A549 (cell line): ENCODE results near the gene CDH5. TPM values are rescaled to one million over a fixed set of nuclear protein-coding genes. Genes with fewer than 3 reads are reported as not detected.

Experiments used
- ATAC-seq, 2 experiments: fragments of 200-7000 bp in 1 of 2; fragments of >200 bp in 1 of 2; cut with Nextera tagmentation in 1 of 2; cut with Tn5 transposase in 1 of 2; 3 replicates each; pipeline versions ENCODE4 v1.8.0 to v1.9.1; 2018 to 2020; ENCODE audit warnings: mild to moderate bottlenecking in 1 of 2, moderate library complexity in 1 of 2
- CTCF ChIA-PET: fragments of 300-600 bp; sonication (Branson Sonifier 250); formaldehyde crosslinking; extraction: SDS; loops from one replicate; lab custom pipeline; 2021; ENCODE audit warnings: antibody characterized with exemption, inconsistent platforms; lab: Yijun Ruan, JAX
- POLR2A ChIA-PET: fragments of 350-600 bp; formaldehyde crosslinking; extraction: SDS; loops from one replicate; lab custom pipeline; 2021; ENCODE audit warnings: antibody characterized with exemption, inconsistent platforms; lab: Yijun Ruan, JAX
- DNase-seq, 2 experiments: peaks; one replicate each; pipeline versions ENCODE4 v3.0.0 to v3.0.0-alpha.2; 2011 to 2016; ENCODE audit warnings: low read depth in 1 of 2, low spot score in 1 of 2
- FAIRE-seq: peaks from 2 replicates; lab custom pipeline; 2011; peaks lifted over from hg19 to GRCh38; lab: Jason Lieb, UNC
- H3K27ac ChIP-seq, 2 experiments: fragments of >200 bp; sonication (Bioruptor Twin); formaldehyde crosslinking; 3 replicates each; pipeline ENCODE4 v1.5.1; 2016 to 2017
- H3K4me1 ChIP-seq: fragments of >200 bp; sonication (Bioruptor Twin); formaldehyde crosslinking; 3 replicates; pipeline ENCODE4 v1.6.1; 2016
- H3K4me2 ChIP-seq: fragments of >200 bp; sonication (Bioruptor Twin); formaldehyde crosslinking; 3 replicates; pipeline ENCODE4 v1.6.1; 2016
- H3K4me3 ChIP-seq: fragments of >200 bp; sonication (Bioruptor Twin); formaldehyde crosslinking; 3 replicates; pipeline ENCODE4 v1.5.1; 2016
- H3K9me3 ChIP-seq: fragments of >200 bp; sonication (Bioruptor Twin); formaldehyde crosslinking; 3 replicates; pipeline ENCODE4 v1.6.1; 2016
- CBX2 ChIP-seq: fragments of 200-600 bp; sonication (generic); IDR thresholded peaks from 2 replicates; pipeline ENCODE4 v1.6.1; 2016; ENCODE audit warnings: low read depth, mild to moderate bottlenecking, borderline replicate concordance
- CHD2 ChIP-seq: fragments of 150-350 bp; IDR thresholded peaks from 2 replicates; pipeline ENCODE4 v1.6.1; 2014; ENCODE audit warnings: low read length; ENCODE audit not compliant: partially characterized antibody
- CHD4 ChIP-seq: fragments of 200-600 bp; sonication (generic); IDR thresholded peaks from 2 replicates; pipeline ENCODE4 v1.6.1; 2016; ENCODE audit warnings: antibody characterized with exemption, mild to moderate bottlenecking, borderline replicate concordance
- E2F6 ChIP-seq: IDR thresholded peaks from 2 replicates; pipeline ENCODE4 v1.6.1; 2012; ENCODE audit warnings: low read depth, borderline replicate concordance
- EHF ChIP-seq: fragments of 250-450 bp; sonication (Bioruptor Pico); IDR thresholded peaks from 2 replicates; pipeline ENCODE4 v1.5.0; 2020; ENCODE audit warnings: mild to moderate bottlenecking
- ELK1 ChIP-seq: fragments of 150-350 bp; IDR thresholded peaks from 2 replicates; pipeline ENCODE4 v1.6.1; 2014; ENCODE audit warnings: low read depth, mild to moderate bottlenecking, low read length
- FOSB ChIP-seq: fragments of 250-450 bp; sonication (Bioruptor Pico); IDR thresholded peaks from 2 replicates; pipeline ENCODE4 v1.5.0; 2020; ENCODE audit warnings: mild to moderate bottlenecking, moderate library complexity
- HDAC2 ChIP-seq: fragments of 200-600 bp; sonication (generic); IDR thresholded peaks from 2 replicates; pipeline ENCODE4 v1.6.1; 2016
- HEYL ChIP-seq: fragments of 250-450 bp; sonication (Bioruptor Pico); IDR thresholded peaks from 2 replicates; pipeline ENCODE4 v1.8.0; 2021; ENCODE audit warnings: mild to moderate bottlenecking, moderate library complexity
- KDM1A ChIP-seq: fragments of 200-600 bp; sonication (generic); IDR thresholded peaks from 2 replicates; pipeline ENCODE4 v1.6.1; 2016; ENCODE audit warnings: low read depth, mild to moderate bottlenecking
- MAX ChIP-seq: IDR thresholded peaks from 2 replicates; pipeline ENCODE4 v1.6.1; 2012
- NR3C1 ChIP-seq: fragments of >200 bp; sonication (Bioruptor Twin); formaldehyde crosslinking; IDR thresholded peaks from 3 replicates; pipeline ENCODE4 v1.6.1; 2017
- POLR2A ChIP-seq: IDR thresholded peaks from 2 replicates; pipeline ENCODE4 v1.6.1; 2012; ENCODE audit warnings: mild to moderate bottlenecking, low read length
- POLR2AphosphoS2 ChIP-seq: conservative IDR thresholded peaks from 2 replicates; pipeline ENCODE4 v1.6.1; 2012; ENCODE audit warnings: low read length, improper control_type of control experiment, inconsistent platforms
- RAD21 ChIP-seq, 2 experiments: fragments of >200 bp in 1 of 2; sonication (Bioruptor Twin) in 1 of 2; formaldehyde crosslinking in 1 of 2; IDR thresholded peaks in 1 of 2; conservative IDR thresholded peaks in 1 of 2; 2 replicates in 1 of 2; 3 replicates in 1 of 2; pipeline ENCODE4 v1.6.1; 2012 to 2018; ENCODE audit warnings: inconsistent platforms in 1 of 2
- RCOR1 ChIP-seq: fragments of 150-350 bp; IDR thresholded peaks from 2 replicates; pipeline ENCODE4 v1.6.1; 2014; ENCODE audit warnings: antibody characterized with exemption, low read length, low read depth
- REST ChIP-seq: fragments of 200-600 bp; sonication (generic); IDR thresholded peaks from 2 replicates; pipeline ENCODE4 v1.6.1; 2016; ENCODE audit warnings: antibody characterized with exemption, mild to moderate bottlenecking, moderate library complexity
- SMC3 ChIP-seq: fragments of >200 bp; sonication (Bioruptor Twin); formaldehyde crosslinking; IDR thresholded peaks from 3 replicates; pipeline ENCODE4 v1.6.1; 2018; ENCODE audit warnings: inconsistent platforms
- SREBF2 ChIP-seq: fragments of 450-650 bp; IDR thresholded peaks from 2 replicates; pipeline ENCODE4 v1.6.1; 2014; ENCODE audit warnings: mild to moderate bottlenecking, moderate library complexity
- TFCP2L1 ChIP-seq: fragments of 250-450 bp; sonication (Bioruptor Pico); IDR thresholded peaks from 2 replicates; pipeline ENCODE4 v1.5.0; 2021; ENCODE audit warnings: mild to moderate bottlenecking
- ZC3H11A ChIP-seq: fragments of 450-650 bp; IDR thresholded peaks from 2 replicates; pipeline ENCODE4 v1.6.1; 2014; ENCODE audit warnings: antibody characterized with exemption, mild to moderate bottlenecking
- ZFP36 ChIP-seq: fragments of 450-650 bp; IDR thresholded peaks from 2 replicates; pipeline ENCODE4 v1.6.1; 2014; ENCODE audit warnings: borderline replicate concordance; ENCODE audit not compliant: partially characterized antibody
- ZNF302 ChIP-seq: fragments of 250-450 bp; sonication (Bioruptor Pico); IDR thresholded peaks from 2 replicates; pipeline ENCODE4 v1.9.0; 2021; ENCODE audit warnings: inconsistent platforms, mild to moderate bottlenecking, moderate library complexity
- ZSCAN20 ChIP-seq: fragments of 250-450 bp; sonication (Bioruptor Pico); IDR thresholded peaks from 2 replicates; pipeline ENCODE4 v1.8.0; 2022; ENCODE audit warnings: mild to moderate bottlenecking, moderate library complexity
- WGBS: methylation state at CpG from one replicate; pipeline ENCODE4 v1.1.6; 2017; ENCODE audit errors: missing lambda C conversion rate; 5-methylcytosine and 5-hydroxymethylcytosine counted together
- polyA plus RNA-seq, 4 experiments: library from polyadenylated mRNA; depleted of rRNA in 3 of 4; stranded (reverse); fragments of >200 nt; fragmentation: RNase III in 1 of 4; extraction: RNeasy Plus Mini Kit Qiagen cat#74134 plus additional on column Dnase treatment in 1 of 4; gene quantifications; 2 replicates in 3 of 4; 3 replicates in 1 of 4; pipeline ENCODE4 v1.2.3, GENCODE V29; 2011 to 2017
- TF ChIP-seq, protein P1 (sequence below): fragments of >200 bp; sonication (Bioruptor Twin); formaldehyde crosslinking; IDR thresholded peaks from 3 replicates; pipeline ENCODE4 v1.5.1; 2016

The CDH5 gene
- polyA plus RNA-seq, 2 of the 4 experiments (the other 2 are of a cell fraction): 0.01 TPM; not detected in 1

DNA sequence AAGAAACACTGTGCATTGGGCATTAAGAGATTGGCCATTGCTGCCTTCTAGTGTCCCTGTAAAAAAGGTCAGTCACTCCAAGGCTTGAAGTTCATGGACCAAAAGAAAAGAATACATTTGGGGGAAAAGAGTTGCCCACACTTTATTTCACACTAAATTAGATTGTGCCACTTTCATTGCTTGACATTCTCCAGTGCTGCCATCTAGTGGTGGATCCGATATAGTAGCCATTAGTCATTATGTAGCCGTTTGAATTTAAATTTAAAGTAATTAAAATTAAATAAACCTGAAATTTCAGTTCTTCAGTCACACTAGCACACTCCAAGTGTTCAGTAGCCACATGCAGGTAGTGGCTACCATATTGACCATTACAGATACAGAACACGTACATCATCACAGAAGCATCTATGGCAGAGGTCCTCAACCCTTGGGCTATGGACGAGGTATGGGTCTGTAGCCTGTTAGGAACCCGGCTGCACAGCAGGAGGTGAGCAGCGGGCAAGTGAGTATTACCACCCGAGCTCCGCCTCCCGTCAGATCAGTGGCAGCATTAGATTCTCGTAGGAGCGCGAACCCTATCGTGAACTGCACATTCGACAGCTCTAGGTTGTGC lies 21.9 kb upstream of the CDH5 start:
- FAIRE-seq (peak; percentile 63), DNase-seq (peak in 1 of 2 experiments; percentile 31), ATAC-seq (peak in 1 of 2 experiments; percentile 53; a peak in 3 of 6 replicates)
- H3K4me3 ChIP-seq: no peak overlapping the region
- TF ChIP-seq RAD21 (conservative IDR thresholded peaks at IDR 0.05 in 1 of 2, IDR thresholded peaks at IDR 0.05 in 1 of 2) (peak; percentile 16 to 40; a peak in 2 of 5 replicates), POLR2A (no peak), SMC3 (no peak), HDAC2 (no peak), TFCP2L1 (no peak)
- TF ChIP-seq, protein P1, sequence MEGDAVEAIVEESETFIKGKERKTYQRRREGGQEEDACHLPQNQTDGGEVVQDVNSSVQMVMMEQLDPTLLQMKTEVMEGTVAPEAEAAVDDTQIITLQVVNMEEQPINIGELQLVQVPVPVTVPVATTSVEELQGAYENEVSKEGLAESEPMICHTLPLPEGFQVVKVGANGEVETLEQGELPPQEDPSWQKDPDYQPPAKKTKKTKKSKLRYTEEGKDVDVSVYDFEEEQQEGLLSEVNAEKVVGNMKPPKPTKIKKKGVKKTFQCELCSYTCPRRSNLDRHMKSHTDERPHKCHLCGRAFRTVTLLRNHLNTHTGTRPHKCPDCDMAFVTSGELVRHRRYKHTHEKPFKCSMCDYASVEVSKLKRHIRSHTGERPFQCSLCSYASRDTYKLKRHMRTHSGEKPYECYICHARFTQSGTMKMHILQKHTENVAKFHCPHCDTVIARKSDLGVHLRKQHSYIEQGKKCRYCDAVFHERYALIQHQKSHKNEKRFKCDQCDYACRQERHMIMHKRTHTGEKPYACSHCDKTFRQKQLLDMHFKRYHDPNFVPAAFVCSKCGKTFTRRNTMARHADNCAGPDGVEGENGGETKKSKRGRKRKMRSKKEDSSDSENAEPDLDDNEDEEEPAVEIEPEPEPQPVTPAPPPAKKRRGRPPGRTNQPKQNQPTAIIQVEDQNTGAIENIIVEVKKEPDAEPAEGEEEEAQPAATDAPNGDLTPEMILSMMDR: peak; percentile 82
- H3K4me2 ChIP-seq: no peak overlapping the region
- WGBS: 44% methylated on average over 14 of the region's 14 CpGs
- H3K27ac ChIP-seq: no peak overlapping the region
- no peaks in the 10 kb centered on the region for H3K4me1 ChIP-seq
- ChIA-PET POLR2A (no interaction called here), CTCF (interaction anchor here (0.6 to 12.2 kb wide), 23 partner anchors 9 to 505 kb away, joined by 3 to 150 read pairs (median 5); partner anchors contain the start of gene CDH5)
- no peaks in the 10 kb centered on the region for H3K9me3 ChIP-seq

DNA sequence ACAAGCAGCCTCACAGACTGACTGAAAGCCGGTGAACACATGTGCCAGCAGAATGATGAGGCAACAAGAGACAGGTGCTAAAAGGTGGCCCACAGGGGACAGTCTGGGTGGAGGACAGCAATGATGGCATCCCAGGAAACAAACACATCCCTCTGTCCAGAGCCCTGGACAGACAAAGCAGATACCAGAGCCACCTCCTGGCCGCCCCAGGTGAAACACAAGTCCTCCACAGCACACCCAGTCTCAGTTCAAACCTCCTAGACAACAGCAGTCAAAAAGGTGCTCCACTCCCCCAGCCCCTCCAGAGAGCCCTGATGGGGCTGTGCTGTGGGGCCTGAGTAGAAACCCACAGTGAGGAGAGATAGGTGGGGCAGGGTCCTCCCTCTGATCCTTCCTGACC lies 20.3 kb upstream of the CDH5 start:
- TF ChIP-seq CHD2: no peak
- TF ChIP-seq EHF (CRISPR knock-in tag): no peak
- TF ChIP-seq ZFP36: no peak
- no peak for TF ChIP-seq ZNF302 (CRISPR knock-in tag)
- TF ChIP-seq RCOR1: no peak
- no peak for TF ChIP-seq ELK1
- no peak for TF ChIP-seq NR3C1
- TF ChIP-seq FOSB (CRISPR knock-in tag): no peak
- TF ChIP-seq POLR2AphosphoS2: no peak
- TF ChIP-seq KDM1A: no peak
- no peak for TF ChIP-seq CHD4
- TF ChIP-seq HDAC2: no peak
- TF ChIP-seq REST: no peak
- no peak for TF ChIP-seq CBX2
- TF ChIP-seq MAX: no peak
- TF ChIP-seq ZC3H11A: no peak
- no peak for TF ChIP-seq SREBF2
- no peak for TF ChIP-seq E2F6
- TF ChIP-seq ZSCAN20 (CRISPR knock-in tag): no peak
- no peak for TF ChIP-seq HEYL (CRISPR knock-in tag)
- ChIA-PET POLR2A (no interaction called here), CTCF (interaction anchor here (1.4 to 12.2 kb wide), 3 partner anchors 9 to 17 kb away, joined by 4 to 150 read pairs (median 22); no protein-coding TSS in a partner anchor)
- H3K4me1 ChIP-seq: no peaks in the 10 kb centered on the region
- H3K27ac ChIP-seq: no peak overlapping the region
- H3K4me2 ChIP-seq: no peak overlapping the region
- H3K9me3 ChIP-seq: no peaks in the 10 kb centered on the region
- 31% methylated on average over 2 of the region's 2 CpGs for WGBS
- no peak for FAIRE-seq
- no peak for DNase-seq
- no peak overlapping the region for H3K4me3 ChIP-seq
- peak; percentile 33 to 47; a peak in 5 of 6 replicates for ATAC-seq
